Measurements from ENCODE around the gene TOLLIP.

TOLLIP gene

DNA sequence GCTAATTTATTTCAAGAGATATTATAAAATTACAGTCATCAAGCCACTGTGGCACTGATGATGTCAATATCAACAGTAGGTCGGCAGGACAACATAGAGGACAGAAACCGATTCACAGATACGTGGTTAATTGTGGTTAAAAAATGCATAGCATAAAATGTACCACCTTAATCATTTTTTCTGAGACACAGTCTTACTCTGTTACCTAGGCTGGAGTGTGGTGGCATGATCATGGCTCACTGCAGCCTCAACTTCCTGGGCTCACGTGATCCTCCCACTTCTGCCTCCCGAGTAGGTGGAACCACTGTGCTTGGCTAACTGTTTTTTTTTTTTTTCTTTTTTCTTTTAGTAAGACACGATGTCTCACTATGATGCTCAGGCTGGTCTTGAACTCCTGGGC is 21.0 kb upstream of the TOLLIP start:
- no peak overlapping the region for H4K8ac ChIP-seq (ENCODE audit: low read depth, low read length)
- no peak overlapping the region for H2AK5ac ChIP-seq (ENCODE audit: low read length)
- no peaks in the 10 kb centered on the region for H3K4me1 ChIP-seq (ENCODE audit: control insufficient read depth, low read depth, low read length)
- H3K56ac ChIP-seq (ENCODE audit: low read length) = no peak overlapping the region
- no peak overlapping the region for H3K4me2 ChIP-seq (ENCODE audit: low read length)
- DNase-seq = no peak
- no peaks in the 10 kb centered on the region for H3K27me3 ChIP-seq (ENCODE audit: insufficient read depth, low read length, poor library complexity)
- H3K27ac ChIP-seq (ENCODE audit: low read depth, low read length) = no peak overlapping the region
- H2BK120ac ChIP-seq (ENCODE audit: low read depth, low read length) = no peak overlapping the region
- no peak overlapping the region for H3K23ac ChIP-seq (ENCODE audit: low read length)
- no peak overlapping the region for H3K4ac ChIP-seq (ENCODE audit: low read depth, low read length)
- H2BK15ac ChIP-seq (replicated peaks; ENCODE audit: low read depth) = no peak overlapping the region
- H3K79me1 ChIP-seq (ENCODE audit: low read length) = no peaks in the 10 kb centered on the region
- H3K4me3 ChIP-seq (ENCODE audit: low read length) = no peak overlapping the region
- H3K9ac ChIP-seq (ENCODE audit: low read length) = no peak overlapping the region
- whole genome bisulfite sequencing (ENCODE audit: extremely low coverage, insufficient coverage, low lambda C conversion rate) = no CpG with 5 or more reads among the region's 6 CpGs
- H2BK5ac ChIP-seq (ENCODE audit: low read length) = no peak overlapping the region
- H3K79me2 ChIP-seq (ENCODE audit: control insufficient read depth, insufficient read depth, low read length) = no peaks in the 10 kb centered on the region
- no peak overlapping the region for H3K18ac ChIP-seq (ENCODE audit: low read length)
- H4K5ac ChIP-seq (ENCODE audit: low read length) = no peak overlapping the region
- no peaks in the 10 kb centered on the region for H3K36me3 ChIP-seq (ENCODE audit: control insufficient read depth, insufficient read depth, low read length)

DNA sequence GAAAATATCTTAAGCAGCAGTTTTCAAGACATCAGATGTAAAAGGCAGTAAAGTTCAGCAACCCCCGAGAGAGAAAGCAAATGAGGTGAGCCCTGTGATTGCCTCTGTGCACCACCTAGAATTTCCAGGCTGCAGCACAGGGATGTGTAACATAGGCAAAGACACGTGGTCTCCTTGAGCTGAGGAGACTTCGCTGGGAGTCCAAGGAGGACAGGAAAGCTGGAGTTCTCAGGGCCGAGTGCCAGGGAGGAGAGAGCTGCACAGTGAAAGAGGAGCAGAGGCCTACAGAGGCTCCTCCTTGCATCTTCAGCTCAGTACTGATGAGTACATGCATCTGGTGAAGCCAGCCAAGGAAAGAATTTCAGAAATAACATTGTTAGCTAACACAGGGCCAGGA is 17.6 kb upstream of the TOLLIP start:
- no peak overlapping the region for H4K8ac ChIP-seq (ENCODE audit: low read depth, low read length)
- no peak overlapping the region for H3K9ac ChIP-seq (ENCODE audit: low read length)
- no peak overlapping the region for H3K27ac ChIP-seq (ENCODE audit: low read depth, low read length)
- no peaks in the 10 kb centered on the region for H3K79me2 ChIP-seq (ENCODE audit: control insufficient read depth, insufficient read depth, low read length)
- no peak overlapping the region for H3K4ac ChIP-seq (ENCODE audit: low read depth, low read length)
- H3K27me3 ChIP-seq (ENCODE audit: insufficient read depth, low read length, poor library complexity) = no peaks in the 10 kb centered on the region
- H3K56ac ChIP-seq (ENCODE audit: low read length) = no peak overlapping the region
- H2BK5ac ChIP-seq (ENCODE audit: low read length) = no peak overlapping the region
- no peak overlapping the region for H3K23ac ChIP-seq (ENCODE audit: low read length)
- no peak overlapping the region for H3K4me3 ChIP-seq (ENCODE audit: low read length)
- no peaks in the 10 kb centered on the region for H3K4me1 ChIP-seq (ENCODE audit: control insufficient read depth, low read depth, low read length)
- H3K79me1 ChIP-seq (ENCODE audit: low read length) = no peaks in the 10 kb centered on the region
- no peak for DNase-seq
- no peak overlapping the region for H3K4me2 ChIP-seq (ENCODE audit: low read length)
- no peak overlapping the region for H2BK15ac ChIP-seq (replicated peaks; ENCODE audit: low read depth)
- no peaks in the 10 kb centered on the region for H3K36me3 ChIP-seq (ENCODE audit: control insufficient read depth, insufficient read depth, low read length)
- no peak overlapping the region for H3K18ac ChIP-seq (ENCODE audit: low read length)
- no peak overlapping the region for H4K5ac ChIP-seq (ENCODE audit: low read length)
- no peak overlapping the region for H2BK120ac ChIP-seq (ENCODE audit: low read depth, low read length)
- WGBS (ENCODE audit: extremely low coverage, insufficient coverage, low lambda C conversion rate) = no CpG with 5 or more reads among the region's 4 CpGs
- no peak overlapping the region for H2AK5ac ChIP-seq (ENCODE audit: low read length)

DNA sequence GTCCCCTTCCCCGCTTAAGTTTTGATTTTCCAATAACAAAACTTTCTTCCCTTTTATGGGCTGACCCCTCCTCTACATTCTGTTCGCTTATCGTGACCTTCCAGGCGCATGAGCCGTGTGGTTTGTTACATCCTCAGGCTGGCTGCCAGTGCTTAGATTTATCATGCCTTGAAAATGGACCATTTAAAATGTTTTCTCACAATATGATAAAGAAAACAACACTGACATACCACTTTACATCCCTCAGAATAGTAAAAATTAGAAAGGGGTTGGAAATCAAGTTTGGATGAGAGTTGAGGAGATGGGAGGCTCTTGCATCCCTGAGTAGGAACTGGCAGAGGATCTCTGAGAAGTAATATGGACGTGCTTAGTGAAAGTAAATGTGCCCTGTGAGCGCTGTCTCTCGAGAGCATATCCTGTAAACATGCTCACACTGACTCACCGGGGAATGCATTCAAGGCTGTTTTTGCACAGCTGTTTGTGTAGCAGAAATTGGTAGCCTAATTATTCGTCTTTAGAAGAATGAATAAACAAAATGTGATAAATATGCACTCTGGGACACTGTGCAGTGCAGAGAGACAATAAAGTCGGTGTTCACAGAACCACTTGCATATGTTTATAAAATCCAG is 17.1 kb upstream of the TOLLIP start:
- no peak overlapping the region for H3K9ac ChIP-seq (ENCODE audit: low read length)
- H3K23ac ChIP-seq (ENCODE audit: low read length) = no peak overlapping the region
- no peak overlapping the region for H3K18ac ChIP-seq (ENCODE audit: low read length)
- H3K36me3 ChIP-seq (ENCODE audit: control insufficient read depth, insufficient read depth, low read length) = no peaks in the 10 kb centered on the region
- no peak overlapping the region for H2AK5ac ChIP-seq (ENCODE audit: low read length)
- H2BK5ac ChIP-seq (ENCODE audit: low read length) = no peak overlapping the region
- no peak overlapping the region for H4K8ac ChIP-seq (ENCODE audit: low read depth, low read length)
- H3K27ac ChIP-seq (ENCODE audit: low read depth, low read length) = no peak overlapping the region
- H2BK15ac ChIP-seq (replicated peaks; ENCODE audit: low read depth) = no peak overlapping the region
- H3K56ac ChIP-seq (ENCODE audit: low read length) = no peak overlapping the region
- H3K4me2 ChIP-seq (ENCODE audit: low read length) = no peak overlapping the region
- H3K79me2 ChIP-seq (ENCODE audit: control insufficient read depth, insufficient read depth, low read length) = no peaks in the 10 kb centered on the region
- no peak overlapping the region for H3K4ac ChIP-seq (ENCODE audit: low read depth, low read length)
- DNase-seq = no peak
- H4K5ac ChIP-seq (ENCODE audit: low read length) = no peak overlapping the region
- H3K27me3 ChIP-seq (ENCODE audit: insufficient read depth, low read length, poor library complexity) = no peaks in the 10 kb centered on the region
- no CpG with 5 or more reads among the region's 11 CpGs for WGBS (ENCODE audit: extremely low coverage, insufficient coverage, low lambda C conversion rate)
- H3K4me3 ChIP-seq (ENCODE audit: low read length) = no peak overlapping the region
- H3K79me1 ChIP-seq (ENCODE audit: low read length) = no peaks in the 10 kb centered on the region
- H2BK120ac ChIP-seq (ENCODE audit: low read depth, low read length) = no peak overlapping the region
- H3K4me1 ChIP-seq (ENCODE audit: control insufficient read depth, low read depth, low read length) = no peaks in the 10 kb centered on the region

DNA sequence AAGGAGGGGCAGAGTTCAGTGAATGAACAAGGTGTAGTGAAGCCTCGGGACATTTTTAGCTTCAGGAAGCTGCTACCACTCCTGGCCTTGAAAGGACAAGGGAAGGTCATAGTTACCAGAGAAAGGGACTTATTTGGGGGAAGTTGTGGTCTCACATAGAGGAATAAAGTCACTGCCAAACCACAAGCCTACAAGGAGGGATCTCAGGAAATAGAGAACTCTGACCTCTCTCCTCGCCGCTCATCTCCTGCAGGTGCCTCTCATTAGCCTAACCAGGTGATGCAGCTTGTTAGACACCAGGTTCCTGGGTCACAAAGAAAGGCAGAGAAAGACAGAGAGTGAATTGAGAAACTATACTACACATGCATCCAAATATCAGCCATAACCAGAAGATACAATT is 14.3 kb upstream of the TOLLIP start:
- no peak for DNase-seq
- Histone ChIP-seq H3K18ac (ENCODE audit: low read length) (no peak overlapping the region), H3K23ac (ENCODE audit: low read length) (no peak overlapping the region), H3K79me2 (ENCODE audit: control insufficient read depth, insufficient read depth, low read length) (no peaks in the 10 kb centered on the region), H3K9ac (ENCODE audit: low read length) (no peak overlapping the region), H2BK15ac (replicated peaks; ENCODE audit: low read depth) (no peak overlapping the region), H3K36me3 (ENCODE audit: control insufficient read depth, insufficient read depth, low read length) (no peaks in the 10 kb centered on the region), H3K4me2 (ENCODE audit: low read length) (no peak overlapping the region), H3K4me1 (ENCODE audit: control insufficient read depth, low read depth, low read length) (no peaks in the 10 kb centered on the region), H2BK5ac (ENCODE audit: low read length) (no peak overlapping the region), H3K27me3 (ENCODE audit: insufficient read depth, low read length, poor library complexity) (no peaks in the 10 kb centered on the region), H3K4me3 (ENCODE audit: low read length) (no peak overlapping the region), H4K8ac (ENCODE audit: low read depth, low read length) (no peak overlapping the region), H2BK120ac (ENCODE audit: low read depth, low read length) (no peak overlapping the region), H3K56ac (ENCODE audit: low read length) (no peak overlapping the region), H3K79me1 (ENCODE audit: low read length) (no peaks in the 10 kb centered on the region), H3K27ac (ENCODE audit: low read depth, low read length) (no peak overlapping the region), H4K5ac (ENCODE audit: low read length) (no peak overlapping the region), H3K4ac (ENCODE audit: low read depth, low read length) (no peak overlapping the region), H2AK5ac (ENCODE audit: low read length) (no peak overlapping the region)
- no CpG with 5 or more reads among the region's 3 CpGs for WGBS (ENCODE audit: extremely low coverage, insufficient coverage, low lambda C conversion rate)

DNA sequence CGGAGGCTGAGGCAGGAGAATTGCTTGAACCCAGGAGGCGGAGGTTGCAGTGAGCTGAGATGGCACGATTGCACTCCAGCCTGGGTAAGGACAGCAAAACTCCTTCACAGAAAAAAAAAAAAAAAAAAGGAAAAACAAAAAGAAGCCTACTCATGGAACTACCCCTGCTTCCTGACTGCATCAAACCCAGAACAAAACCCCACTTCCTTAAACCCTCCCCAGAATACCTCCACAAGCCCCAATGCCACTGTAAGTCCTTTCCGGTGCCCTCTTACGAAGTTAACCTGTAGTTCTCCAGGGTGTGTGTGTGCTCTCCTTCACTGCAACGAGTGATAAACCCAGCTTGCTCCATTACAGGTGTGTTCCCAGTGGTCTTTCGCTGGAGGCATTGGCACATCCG is 8.6 kb upstream of the TOLLIP start:
- Histone ChIP-seq H3K4me2 (ENCODE audit: low read length) (no peak overlapping the region), H4K5ac (ENCODE audit: low read length) (no peak overlapping the region), H3K4ac (ENCODE audit: low read depth, low read length) (no peak overlapping the region), H3K27ac (ENCODE audit: low read depth, low read length) (no peak overlapping the region), H2BK15ac (replicated peaks; ENCODE audit: low read depth) (no peak overlapping the region), H3K79me2 (ENCODE audit: control insufficient read depth, insufficient read depth, low read length) (no peaks in the 10 kb centered on the region), H3K23ac (ENCODE audit: low read length) (no peak overlapping the region), H3K9ac (ENCODE audit: low read length) (no peak overlapping the region), H3K79me1 (ENCODE audit: low read length) (no peaks in the 10 kb centered on the region), H3K56ac (ENCODE audit: low read length) (no peak overlapping the region), H4K8ac (ENCODE audit: low read depth, low read length) (no peak overlapping the region), H3K36me3 (ENCODE audit: control insufficient read depth, insufficient read depth, low read length) (no peaks in the 10 kb centered on the region), H2BK5ac (ENCODE audit: low read length) (no peak overlapping the region), H2BK120ac (ENCODE audit: low read depth, low read length) (no peak overlapping the region), H3K4me1 (ENCODE audit: control insufficient read depth, low read depth, low read length) (no peaks in the 10 kb centered on the region), H3K18ac (ENCODE audit: low read length) (no peak overlapping the region), H3K27me3 (ENCODE audit: insufficient read depth, low read length, poor library complexity) (no peaks in the 10 kb centered on the region), H3K4me3 (ENCODE audit: low read length) (no peak overlapping the region), H2AK5ac (ENCODE audit: low read length) (no peak overlapping the region)
- no peak for DNase-seq
- no CpG with 5 or more reads among the region's 8 CpGs for WGBS (ENCODE audit: extremely low coverage, insufficient coverage, low lambda C conversion rate)

DNA sequence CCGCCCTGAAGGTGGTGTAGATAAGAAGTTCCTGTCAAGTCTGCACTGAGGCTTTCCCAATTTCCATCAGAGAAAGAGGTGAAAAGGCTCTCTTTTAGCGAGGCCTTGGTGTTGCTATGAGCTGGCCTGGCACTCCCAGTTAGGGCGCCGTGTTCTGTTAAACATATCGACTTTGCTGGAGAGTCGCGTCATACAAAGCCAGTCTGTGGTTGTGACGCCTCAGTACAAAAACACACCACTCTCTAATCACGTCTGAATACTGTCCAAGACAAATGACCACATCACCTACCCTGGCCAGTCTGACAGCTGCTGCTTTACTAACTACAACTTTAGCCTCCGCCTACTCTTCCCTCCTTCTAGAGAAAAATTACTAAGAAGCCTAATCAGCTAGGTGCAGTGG is 8.0 kb upstream of the TOLLIP start:
- no peak overlapping the region for H3K4me3 ChIP-seq (ENCODE audit: low read length)
- no CpG with 5 or more reads among the region's 10 CpGs for WGBS (ENCODE audit: extremely low coverage, insufficient coverage, low lambda C conversion rate)
- no peaks in the 10 kb centered on the region for H3K4me1 ChIP-seq (ENCODE audit: control insufficient read depth, low read depth, low read length)
- H3K4me2 ChIP-seq (ENCODE audit: low read length) = no peak overlapping the region
- H3K27me3 ChIP-seq (ENCODE audit: insufficient read depth, low read length, poor library complexity) = no peaks in the 10 kb centered on the region
- no peak overlapping the region for H3K18ac ChIP-seq (ENCODE audit: low read length)
- no peak for DNase-seq
- no peak overlapping the region for H3K23ac ChIP-seq (ENCODE audit: low read length)
- no peak overlapping the region for H3K9ac ChIP-seq (ENCODE audit: low read length)
- H3K4ac ChIP-seq (ENCODE audit: low read depth, low read length) = no peak overlapping the region
- H3K79me1 ChIP-seq (ENCODE audit: low read length) = no peaks in the 10 kb centered on the region
- H2AK5ac ChIP-seq (ENCODE audit: low read length) = no peak overlapping the region
- no peak overlapping the region for H4K5ac ChIP-seq (ENCODE audit: low read length)
- no peak overlapping the region for H4K8ac ChIP-seq (ENCODE audit: low read depth, low read length)
- H3K56ac ChIP-seq (ENCODE audit: low read length) = no peak overlapping the region
- no peak overlapping the region for H2BK5ac ChIP-seq (ENCODE audit: low read length)
- no peaks in the 10 kb centered on the region for H3K79me2 ChIP-seq (ENCODE audit: control insufficient read depth, insufficient read depth, low read length)
- H2BK15ac ChIP-seq (replicated peaks; ENCODE audit: low read depth) = no peak overlapping the region
- H2BK120ac ChIP-seq (ENCODE audit: low read depth, low read length) = no peak overlapping the region
- no peaks in the 10 kb centered on the region for H3K36me3 ChIP-seq (ENCODE audit: control insufficient read depth, insufficient read depth, low read length)
- H3K27ac ChIP-seq (ENCODE audit: low read depth, low read length) = no peak overlapping the region

All from mesendoderm (in vitro differentiated cells).